Suprapubic skin (tissue), 4 donors: ENCODE data around the gene CLIC4. TPM values are rescaled to one million over a fixed set of nuclear protein-coding genes. Genes with fewer than 3 reads are reported as not detected.

Experiments
- DNase-seq, 2 donors: peaks; one replicate each; pipeline ENCODE4 v3.0.0-alpha.2; 2019; ENCODE audit warnings: low spot score in 2 of 2
- H3K27ac ChIP-seq: fragments of 200-600 bp; sonication (generic); one replicate; pipeline ENCODE4 v1.5.1; 2019
- H3K27me3 ChIP-seq: fragments of 200-600 bp; sonication (generic); one replicate; pipeline ENCODE4 v1.5.1; 2019
- H3K36me3 ChIP-seq: fragments of 200-600 bp; sonication (generic); one replicate; pipeline ENCODE4 v1.5.1; 2019
- H3K4me1 ChIP-seq: fragments of 200-600 bp; sonication (generic); one replicate; pipeline ENCODE4 v1.5.1; 2019
- H3K4me3 ChIP-seq: fragments of 200-600 bp; sonication (generic); one replicate; pipeline ENCODE4 v1.5.1; 2019; ENCODE audit warnings: mild to moderate bottlenecking
- H3K9me3 ChIP-seq: fragments of 200-600 bp; sonication (generic); one replicate; pipeline ENCODE4 v1.5.1; 2019
- CTCF ChIP-seq, 2 donors: fragments of 200-600 bp in 1 of 2; fragments of 450-650 bp in 1 of 2; sonication (generic) in 1 of 2; IDR thresholded peaks; one replicate each; pipeline ENCODE4 v1.5.1; 2016 to 2019; ENCODE audit warnings: antibody characterized with exemption in 2 of 2, mild to moderate bottlenecking in 1 of 2, moderate library complexity in 1 of 2
- EP300 ChIP-seq: sonication (generic); formaldehyde crosslinking; IDR thresholded peaks from one replicate; pipeline ENCODE4 v1.6.1; 2017; ENCODE audit warnings: antibody characterized with exemption
- POLR2A ChIP-seq, 2 donors: fragments of 450-650 bp; IDR thresholded peaks; one replicate each; pipeline ENCODE4 v1.6.1; 2017; ENCODE audit warnings: antibody characterized with exemption in 2 of 2, mild to moderate bottlenecking in 2 of 2, moderate library complexity in 2 of 2
- POLR2AphosphoS5 ChIP-seq, 3 donors: sonication (generic); formaldehyde crosslinking; IDR thresholded peaks; one replicate each; pipeline ENCODE4 v1.6.1; 2017; ENCODE audit warnings: antibody characterized with exemption in 3 of 3
- WGBS: methylation state at CpG from one replicate; pipeline ENCODE4 v1.1.5; 2018; 5-methylcytosine and 5-hydroxymethylcytosine counted together
- total RNA-seq, 4 donors: library from RNA; depleted of rRNA; stranded (reverse); fragments of >200 nt; gene quantifications; one replicate each; pipeline ENCODE4 v1.1.0, GENCODE V29; 2016

CLIC4 gene
- total RNA-seq, 4 donors from 2014 or later: 50.1 to 76.3 (median 71.4) TPM

- Histone ChIP-seq H3K27ac (no peak overlapping the region), H3K4me1 (peaks cover 15% of the 10 kb centered on the region), H3K4me3 (no peak overlapping the region), H3K27me3 (no peaks in the 10 kb centered on the region), H3K36me3 (no peaks in the 10 kb centered on the region), H3K9me3 (no peaks in the 10 kb centered on the region)
- WGBS: 79% methylated on average over 4 of the region's 4 CpGs
- no peak for DNase-seq
- TF ChIP-seq POLR2A (IDR thresholded peaks at IDR 0.05) (no peak), EP300 (no peak), POLR2AphosphoS5 (IDR thresholded peaks at IDR 0.05) (no peak), CTCF (IDR thresholded peaks at IDR 0.05) (no peak)
These were observed 36.3 kb upstream of the CLIC4 start for GRCh38 chr1:24708938-24709337.

- no peaks in the 10 kb centered on the region for H3K27me3 ChIP-seq
- TF ChIP-seq POLR2AphosphoS5 (IDR thresholded peaks at IDR 0.05): no peak
- no peak for TF ChIP-seq CTCF (IDR thresholded peaks at IDR 0.05)
- TF ChIP-seq EP300: no peak
- no peak for TF ChIP-seq POLR2A (IDR thresholded peaks at IDR 0.05)
- no peak for DNase-seq
These were observed 35.3 kb upstream of the CLIC4 start for GRCh38 chr1:24709791-24710441.

GRCh38 chr1:24711329-24711728, 33.9 kb upstream of the CLIC4 start:
- no peak for DNase-seq
- Histone ChIP-seq H3K9me3 (no peaks in the 10 kb centered on the region), H3K4me3 (no peak overlapping the region), H3K4me1 (no peaks in the 10 kb centered on the region), H3K27me3 (no peaks in the 10 kb centered on the region), H3K27ac (no peak overlapping the region), H3K36me3 (no peaks in the 10 kb centered on the region)
- 95% methylated on average over 4 of the region's 4 CpGs for WGBS
- TF ChIP-seq POLR2AphosphoS5 (IDR thresholded peaks at IDR 0.05) (no peak), CTCF (IDR thresholded peaks at IDR 0.05) (no peak), POLR2A (IDR thresholded peaks at IDR 0.05) (no peak), EP300 (no peak)

More at GRCh38 chr1:24709791-24710441, 35.3 kb upstream of the CLIC4 start:
- Histone ChIP-seq H3K4me3 (no peak overlapping the region), H3K27ac (no peak overlapping the region), H3K36me3 (no peaks in the 10 kb centered on the region), H3K4me1 (peaks cover 8% of the 10 kb centered on the region), H3K9me3 (no peaks in the 10 kb centered on the region)
- 78% methylated on average over 5 of the region's 5 CpGs for WGBS

- H3K4me1 ChIP-seq: peaks cover 1% of the 10 kb centered on the region
- DNase-seq: no peak
- TF ChIP-seq EP300: no peak
- no peak for TF ChIP-seq POLR2AphosphoS5 (IDR thresholded peaks at IDR 0.05)
- no peak for TF ChIP-seq POLR2A (IDR thresholded peaks at IDR 0.05)
- no peak for TF ChIP-seq CTCF (IDR thresholded peaks at IDR 0.05)
- no peak overlapping the region for H3K4me3 ChIP-seq
- H3K36me3 ChIP-seq: no peaks in the 10 kb centered on the region
- H3K9me3 ChIP-seq: no peaks in the 10 kb centered on the region
- H3K27ac ChIP-seq: no peak overlapping the region
- H3K27me3 ChIP-seq: no peaks in the 10 kb centered on the region
- WGBS: 88% methylated on average over 4 of the region's 4 CpGs
These were observed 32.1 kb upstream of the CLIC4 start for GRCh38 chr1:24713176-24713575.

GRCh38 chr1:24713736-24714135, 31.5 kb upstream of the CLIC4 start:
- Histone ChIP-seq H3K27ac (no peak overlapping the region), H3K27me3 (no peaks in the 10 kb centered on the region), H3K4me3 (no peak overlapping the region), H3K9me3 (no peaks in the 10 kb centered on the region), H3K4me1 (peaks cover 7% of the 10 kb centered on the region), H3K36me3 (no peaks in the 10 kb centered on the region)
- 82% methylated on average over 5 of the region's 5 CpGs for WGBS
- DNase-seq: no peak
- TF ChIP-seq EP300 (no peak), POLR2A (IDR thresholded peaks at IDR 0.05) (no peak), CTCF (IDR thresholded peaks at IDR 0.05) (no peak), POLR2AphosphoS5 (IDR thresholded peaks at IDR 0.05) (no peak)
